CD4-positive, alpha-beta T cell (primary cell): ENCODE data around the gene MAPK7. TPM values are rescaled to one million over a fixed set of nuclear protein-coding genes. Genes with fewer than 3 reads are reported as not detected.

ENCODE experiments used
- ATAC-seq: fragments of 200-7000 bp; cut with Tn5 transposase; one replicate; pipeline ENCODE4 v1.10.0; 2022; ENCODE audit warnings: mild to moderate bottlenecking; ENCODE audit not compliant: poor library complexity
- CTCF ChIA-PET: fragments of 350-600 bp; sonication (Branson Sonifier 250); formaldehyde crosslinking; loops from one replicate; lab custom pipeline; 2021; ENCODE audit warnings: antibody characterized with exemption, inconsistent platforms; lab: Charles Lee
- POLR2A ChIA-PET: fragments of 350-600 bp; sonication (Branson Sonifier 250); formaldehyde crosslinking; loops from one replicate; lab custom pipeline; 2021; ENCODE audit warnings: antibody characterized with exemption, inconsistent platforms; lab: Charles Lee
- DNase-seq, 14 experiments: peaks; one replicate each; pipeline ENCODE4 v3.0.0-alpha.2; 2013 to 2020; ENCODE audit warnings: mixed read lengths in 2 of 14
- H3K27ac ChIP-seq, 2 donors: one replicate each; pipeline versions ENCODE4 v1.5.1 to v1.7.0; 2013; ENCODE audit warnings: low read length in 2 of 2, low read depth in 1 of 2, mild to moderate bottlenecking in 1 of 2
- H3K27me3 ChIP-seq, 2 experiments: 1 replicate in 1 of 2; 2 replicates in 1 of 2; pipeline versions ENCODE4 v1.6.1 to v1.7.0; 2013; ENCODE audit warnings: low read length in 2 of 2, control low read depth in 1 of 2, mild to moderate bottlenecking in 1 of 2, moderate library complexity in 1 of 2; ENCODE audit not compliant: insufficient read depth in 2 of 2, control insufficient read depth in 1 of 2
- H3K36me3 ChIP-seq: one replicate; pipeline ENCODE4 v1.6.1; 2013; ENCODE audit warnings: low read length, control low read depth; ENCODE audit not compliant: insufficient read depth
- H3K4me1 ChIP-seq: one replicate; pipeline ENCODE4 v1.6.1; 2013; ENCODE audit warnings: low read length, control low read depth; ENCODE audit not compliant: insufficient read depth
- H3K4me3 ChIP-seq: one replicate; pipeline ENCODE4 v1.5.1; 2013; ENCODE audit warnings: mild to moderate bottlenecking, low read length, moderate library complexity
- H3K9me3 ChIP-seq, 2 experiments: 1 replicate in 1 of 2; 2 replicates in 1 of 2; pipeline versions ENCODE4 v1.6.1 to v1.7.0; 2013; ENCODE audit warnings: low read length in 2 of 2, mild to moderate bottlenecking in 2 of 2, control low read depth in 1 of 2, moderate library complexity in 1 of 2; ENCODE audit not compliant: control insufficient read depth in 1 of 2, insufficient read depth in 1 of 2
- H3K27ac Mint-ChIP-seq: one replicate; pipeline ENCODE4 v1.8.0; 2020; ENCODE audit warnings: mixed read lengths
- H3K27me3 Mint-ChIP-seq: one replicate; pipeline ENCODE4 v1.8.0; 2021; ENCODE audit warnings: mixed read lengths
- H3K36me3 Mint-ChIP-seq: one replicate; pipeline ENCODE4 v1.8.0; 2021; ENCODE audit warnings: low read depth, mixed read lengths
- H3K4me1 Mint-ChIP-seq: one replicate; pipeline ENCODE4 v1.8.0; 2021; ENCODE audit warnings: low read depth, mixed read lengths
- H3K4me3 Mint-ChIP-seq: one replicate; pipeline ENCODE4 v1.8.0; 2020; ENCODE audit warnings: mild to moderate bottlenecking, mixed read lengths
- H3K9me3 Mint-ChIP-seq: one replicate; pipeline ENCODE4 v1.8.0; 2020; ENCODE audit warnings: mixed read lengths
- intact Hi-C, 2 experiments: fragments of 100-400 bp; cut with DNase I in 1 of 2; cut with micrococcal nuclease in 1 of 2; formaldehyde crosslinking; loops; one replicate each; pipeline versions ENCODE4 v1.15.1 to v1.9.0; 2023 to 2025; cut with DNase I, micrococcal nuclease
- total RNA-seq, 174 experiments: library from RNA in 2 of 174; stranded (reverse) in 2 of 174; gene quantifications; one replicate each; pipeline ENCODE4 v1.2.3 and lab custom pipeline; 2021 to 2026
- TF ChIP-seq, protein P1 (sequence below): fragments of 200-600 bp; IDR thresholded peaks from one replicate; pipeline ENCODE4 v1.8.0; 2022; ENCODE audit warnings: antibody characterized with exemption, mild to moderate bottlenecking

MAPK7 gene
- total RNA-seq, 2 experiments from 2014 or later = 15.2 to 17.3 TPM

GRCh38 chr17:19380481-19381301 lies 2.4 kb downstream of the MAPK7 start:
- ChIA-PET CTCF (no interaction called here), POLR2A (no interaction called here)
- Histone ChIP-seq H3K27ac (no peak overlapping the region), H3K9me3 (peaks cover 0 to 5% of the 10 kb centered on the region in 2 experiments), H3K27me3 (no peaks in the 10 kb centered on the region), H3K4me1 (peaks cover 27% of the 10 kb centered on the region), H3K4me3 (no peak overlapping the region), H3K36me3 (peaks cover 31% of the 10 kb centered on the region)
- no peaks in the 10 kb centered on the region for H3K27me3 Mint-ChIP-seq
- TF ChIP-seq, protein P1, sequence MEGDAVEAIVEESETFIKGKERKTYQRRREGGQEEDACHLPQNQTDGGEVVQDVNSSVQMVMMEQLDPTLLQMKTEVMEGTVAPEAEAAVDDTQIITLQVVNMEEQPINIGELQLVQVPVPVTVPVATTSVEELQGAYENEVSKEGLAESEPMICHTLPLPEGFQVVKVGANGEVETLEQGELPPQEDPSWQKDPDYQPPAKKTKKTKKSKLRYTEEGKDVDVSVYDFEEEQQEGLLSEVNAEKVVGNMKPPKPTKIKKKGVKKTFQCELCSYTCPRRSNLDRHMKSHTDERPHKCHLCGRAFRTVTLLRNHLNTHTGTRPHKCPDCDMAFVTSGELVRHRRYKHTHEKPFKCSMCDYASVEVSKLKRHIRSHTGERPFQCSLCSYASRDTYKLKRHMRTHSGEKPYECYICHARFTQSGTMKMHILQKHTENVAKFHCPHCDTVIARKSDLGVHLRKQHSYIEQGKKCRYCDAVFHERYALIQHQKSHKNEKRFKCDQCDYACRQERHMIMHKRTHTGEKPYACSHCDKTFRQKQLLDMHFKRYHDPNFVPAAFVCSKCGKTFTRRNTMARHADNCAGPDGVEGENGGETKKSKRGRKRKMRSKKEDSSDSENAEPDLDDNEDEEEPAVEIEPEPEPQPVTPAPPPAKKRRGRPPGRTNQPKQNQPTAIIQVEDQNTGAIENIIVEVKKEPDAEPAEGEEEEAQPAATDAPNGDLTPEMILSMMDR = no peak
- intact Hi-C loops = no loop called here
- H3K36me3 Mint-ChIP-seq = peaks cover 58% of the 10 kb centered on the region
- H3K9me3 Mint-ChIP-seq = no peaks in the 10 kb centered on the region
- DNase-seq (peak in 1 of 14 experiments; percentile 12), ATAC-seq (no peak)
- H3K4me1 Mint-ChIP-seq = peaks cover 11% of the 10 kb centered on the region
- H3K27ac Mint-ChIP-seq = peak overlapping the region; percentile 50
- H3K4me3 Mint-ChIP-seq = peak overlapping the region; percentile 76

DNA sequence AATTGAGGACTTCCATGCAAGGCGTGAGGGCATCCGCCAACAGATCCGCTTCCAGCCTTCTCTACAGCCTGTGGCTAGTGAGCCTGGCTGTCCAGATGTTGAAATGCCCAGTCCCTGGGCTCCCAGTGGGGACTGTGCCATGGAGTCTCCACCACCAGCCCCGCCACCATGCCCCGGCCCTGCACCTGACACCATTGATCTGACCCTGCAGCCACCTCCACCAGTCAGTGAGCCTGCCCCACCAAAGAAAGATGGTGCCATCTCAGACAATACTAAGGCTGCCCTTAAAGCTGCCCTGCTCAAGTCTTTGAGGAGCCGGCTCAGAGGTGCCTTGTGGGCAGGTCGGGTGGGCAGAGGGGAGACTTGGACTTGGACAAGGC lies 3.1 kb downstream of the MAPK7 start:
- intact Hi-C loops = no loop called here
- H3K9me3 Mint-ChIP-seq = no peaks in the 10 kb centered on the region
- H3K27me3 ChIP-seq = no peaks in the 10 kb centered on the region
- ChIA-PET CTCF (no interaction called here), POLR2A (no interaction called here)
- peaks cover 11% of the 10 kb centered on the region for H3K4me1 Mint-ChIP-seq
- TF ChIP-seq, protein P1 = no peak
- no peak overlapping the region for H3K27ac Mint-ChIP-seq
- H3K27ac ChIP-seq = no peak overlapping the region
- H3K27me3 Mint-ChIP-seq = no peaks in the 10 kb centered on the region
- ATAC-seq (no peak), DNase-seq (no peak)
- H3K36me3 ChIP-seq = peaks cover 31% of the 10 kb centered on the region
- peaks cover 58% of the 10 kb centered on the region for H3K36me3 Mint-ChIP-seq
- peak overlapping the region; percentile 42 for H3K4me3 Mint-ChIP-seq
- peaks cover 24% of the 10 kb centered on the region for H3K4me1 ChIP-seq
- H3K4me3 ChIP-seq = no peak overlapping the region
- peaks cover 0 to 5% of the 10 kb centered on the region in 2 experiments for H3K9me3 ChIP-seq

GRCh38 chr17:19381741-19382444 lies 3.6 kb downstream of the MAPK7 start:
- Mint-ChIP-seq H3K4me1 (peaks cover 8% of the 10 kb centered on the region), H3K9me3 (no peaks in the 10 kb centered on the region), H3K27me3 (no peaks in the 10 kb centered on the region), H3K27ac (no peak overlapping the region), H3K36me3 (peaks cover 58% of the 10 kb centered on the region), H3K4me3 (no peak overlapping the region)
- H3K4me1 ChIP-seq = peaks cover 19% of the 10 kb centered on the region
- ATAC-seq (no peak), DNase-seq (no peak)
- H3K4me3 ChIP-seq = no peak overlapping the region
- H3K36me3 ChIP-seq = peaks cover 31% of the 10 kb centered on the region
- TF ChIP-seq, protein P1 = no peak
- no peaks in the 10 kb centered on the region for H3K27me3 ChIP-seq
- no peak overlapping the region for H3K27ac ChIP-seq
- intact Hi-C loops = no loop called here
- ChIA-PET POLR2A (no interaction called here), CTCF (no interaction called here)
- H3K9me3 ChIP-seq = peaks cover 0 to 5% of the 10 kb centered on the region in 2 experiments
